ENCODE data around the gene AGK. TPM values are rescaled to one million over a fixed set of nuclear protein-coding genes. Genes with fewer than 3 reads are reported as not detected.

The AGK gene
- polyA plus RNA-seq, 1 donor (not counting 4 experiments of a cell fraction or from before 2014, with no cell fraction given): 40.0 TPM

- dilution Hi-C loops (cut with MboI; ENCODE audit: extremely low pct_ligation_motif_present, low sequenced_read_pairs): no loop called here
- peak overlapping the region; percentile 60 for H3K9ac ChIP-seq (ENCODE audit: control insufficient read depth, extremely low read depth, insufficient read depth, low read length)
- TF ChIP-seq CTCF (optimal IDR thresholded peaks at IDR 0.05 in 1 of 3, IDR thresholded peaks at IDR 0.05 in 1 of 3, conservative IDR thresholded peaks at IDR 0.05 in 1 of 3; ENCODE audit: extremely low read depth in 1 of 3, insufficient read depth in 2 of 3, low read length in 3 of 3): no peak
- TF ChIP-seq EZH2 (IDR thresholded peaks at IDR 0.05; ENCODE audit: low read length): no peak
- FAIRE-seq: peak; percentile 73
- H3K4me3 ChIP-seq (ENCODE audit: control insufficient read depth in 2 of 3, extremely low read depth in 1 of 3, insufficient read depth in 2 of 3, low read depth in 1 of 3, low read length in 3 of 3): peak overlapping the region in 2 of 3 experiments; percentile 54 to 62
- no peaks in the 10 kb centered on the region for H3K9me3 ChIP-seq (ENCODE audit: control insufficient read depth, low read depth, low read length)
- DNase-seq (ENCODE audit: low read depth, low spot score): peak; percentile 33
- H3K79me2 ChIP-seq (ENCODE audit: control insufficient read depth, insufficient read depth, low read length): peaks cover 2% of the 10 kb centered on the region
- peaks cover 31% of the 10 kb centered on the region for H3K4me1 ChIP-seq (ENCODE audit: control insufficient read depth, extremely low read depth, insufficient read depth, low read length)
- H2AFZ ChIP-seq (ENCODE audit: control insufficient read depth, low read length): peak overlapping the region; percentile 58
- no peaks in the 10 kb centered on the region for H3K9me1 ChIP-seq (ENCODE audit: control insufficient read depth, extremely low read depth, insufficient read depth, low read length)
- peaks cover 0 to 2% of the 10 kb centered on the region in 2 experiments for H3K36me3 ChIP-seq (ENCODE audit: control insufficient read depth in 2 of 2, extremely low read depth in 1 of 2, insufficient read depth in 2 of 2, low read length in 2 of 2)
- no peaks in the 10 kb centered on the region for H4K20me1 ChIP-seq (ENCODE audit: control insufficient read depth, extremely low read depth, insufficient read depth, low read length)
- H3K27me3 ChIP-seq (ENCODE audit: control insufficient read depth, extremely low read depth, insufficient read depth, low read length): no peaks in the 10 kb centered on the region
- peak overlapping the region; percentile 80 for H3K27ac ChIP-seq (ENCODE audit: control insufficient read depth, insufficient read depth, low read length)
- peak overlapping the region; percentile 81 for H3K4me2 ChIP-seq (ENCODE audit: control insufficient read depth, extremely low read depth, insufficient read depth, low read depth, low read length)
Measured at GRCh38 chr7:141585592-141586510, 34.6 kb downstream of the AGK start.

- dilution Hi-C loops (cut with MboI; ENCODE audit: extremely low pct_ligation_motif_present, low sequenced_read_pairs): no loop called here
- Histone ChIP-seq H4K20me1 (ENCODE audit: control insufficient read depth, extremely low read depth, insufficient read depth, low read length) (no peaks in the 10 kb centered on the region), H3K9me1 (ENCODE audit: control insufficient read depth, extremely low read depth, insufficient read depth, low read length) (no peaks in the 10 kb centered on the region), H3K27me3 (ENCODE audit: control insufficient read depth, extremely low read depth, insufficient read depth, low read length) (no peaks in the 10 kb centered on the region), H3K36me3 (ENCODE audit: control insufficient read depth in 2 of 2, extremely low read depth in 1 of 2, insufficient read depth in 2 of 2, low read length in 2 of 2) (peaks cover 0 to 2% of the 10 kb centered on the region in 2 experiments), H3K9me3 (ENCODE audit: control insufficient read depth, low read depth, low read length) (no peaks in the 10 kb centered on the region), H3K9ac (ENCODE audit: control insufficient read depth, extremely low read depth, insufficient read depth, low read length) (no peak overlapping the region), H3K4me1 (ENCODE audit: control insufficient read depth, extremely low read depth, insufficient read depth, low read length) (peaks cover 32% of the 10 kb centered on the region), H3K4me2 (ENCODE audit: control insufficient read depth, extremely low read depth, insufficient read depth, low read depth, low read length) (peak overlapping the region; percentile 81), H3K27ac (ENCODE audit: control insufficient read depth, insufficient read depth, low read length) (peak overlapping the region; percentile 80), H2AFZ (ENCODE audit: control insufficient read depth, low read length) (no peak overlapping the region), H3K4me3 (ENCODE audit: control insufficient read depth in 2 of 3, extremely low read depth in 1 of 3, insufficient read depth in 2 of 3, low read depth in 1 of 3, low read length in 3 of 3) (peak overlapping the region in 1 of 3 experiments; percentile 62), H3K79me2 (ENCODE audit: control insufficient read depth, insufficient read depth, low read length) (peaks cover 2% of the 10 kb centered on the region)
- no peak for TF ChIP-seq EZH2 (IDR thresholded peaks at IDR 0.05; ENCODE audit: low read length)
- TF ChIP-seq CTCF (optimal IDR thresholded peaks at IDR 0.05 in 1 of 3, IDR thresholded peaks at IDR 0.05 in 1 of 3, conservative IDR thresholded peaks at IDR 0.05 in 1 of 3; ENCODE audit: extremely low read depth in 1 of 3, insufficient read depth in 2 of 3, low read length in 3 of 3): no peak
- FAIRE-seq (no peak), DNase-seq (ENCODE audit: low read depth, low spot score) (no peak)
Measured at GRCh38 chr7:141586878-141587277, 35.7 kb downstream of the AGK start.

Data from keratinocyte (primary cell).